NCI-H446 treated with DMSO at 0.1 percent for 48 hours (cell line): ENCODE measurements around the gene SEMA3G.

ENCODE experiments used
- DNase-seq: peaks from one replicate; lab custom pipeline; 2025; lab: John Stamatoyannopoulos, UW

SEMA3G gene

DNA sequence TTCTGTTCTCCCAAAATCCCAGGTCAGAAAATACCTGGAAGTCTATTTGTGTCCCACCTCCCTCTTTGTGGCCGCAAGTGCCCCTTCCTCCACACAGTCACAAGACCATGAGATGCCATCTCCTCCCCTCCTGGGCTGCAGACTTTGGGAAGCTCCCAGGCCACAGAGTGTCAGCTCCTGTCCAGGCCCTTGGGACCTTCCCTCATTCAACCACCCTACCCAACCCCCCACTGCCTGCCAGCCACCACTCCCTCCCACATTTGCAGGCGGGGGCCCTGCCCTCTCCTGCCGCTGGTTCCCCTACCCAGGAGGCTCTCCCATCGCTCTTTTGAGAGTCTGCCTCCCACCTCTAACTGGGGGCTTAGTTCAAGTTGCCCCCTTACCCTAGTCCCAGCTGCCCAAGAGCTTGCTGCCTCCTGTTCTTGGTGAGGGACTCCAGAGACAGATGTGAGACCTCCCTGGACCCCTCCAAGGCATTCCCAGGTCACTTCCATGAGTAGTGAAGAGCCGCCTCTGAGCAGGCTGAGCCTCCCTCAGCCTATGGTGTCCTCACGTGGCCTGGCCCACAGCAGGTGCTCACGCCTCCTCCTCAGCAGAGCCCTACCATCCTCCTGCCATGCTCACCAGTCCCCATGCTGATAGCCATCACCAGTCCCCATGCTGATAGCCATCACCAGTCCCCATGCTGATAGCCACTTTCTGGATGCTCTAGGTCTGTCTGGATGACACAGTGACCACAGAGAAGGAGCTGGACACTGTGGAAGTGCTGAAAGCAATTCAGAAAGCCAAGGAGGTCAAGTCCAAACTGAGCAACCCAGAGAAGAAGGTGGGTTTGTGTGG is 34.4 kb upstream of the SEMA3G start:
- DNase-seq = no peak

- no peak for DNase-seq
These were observed 32.8 kb upstream of the SEMA3G start for GRCh38 chr3:52477796-52478095.

DNA sequence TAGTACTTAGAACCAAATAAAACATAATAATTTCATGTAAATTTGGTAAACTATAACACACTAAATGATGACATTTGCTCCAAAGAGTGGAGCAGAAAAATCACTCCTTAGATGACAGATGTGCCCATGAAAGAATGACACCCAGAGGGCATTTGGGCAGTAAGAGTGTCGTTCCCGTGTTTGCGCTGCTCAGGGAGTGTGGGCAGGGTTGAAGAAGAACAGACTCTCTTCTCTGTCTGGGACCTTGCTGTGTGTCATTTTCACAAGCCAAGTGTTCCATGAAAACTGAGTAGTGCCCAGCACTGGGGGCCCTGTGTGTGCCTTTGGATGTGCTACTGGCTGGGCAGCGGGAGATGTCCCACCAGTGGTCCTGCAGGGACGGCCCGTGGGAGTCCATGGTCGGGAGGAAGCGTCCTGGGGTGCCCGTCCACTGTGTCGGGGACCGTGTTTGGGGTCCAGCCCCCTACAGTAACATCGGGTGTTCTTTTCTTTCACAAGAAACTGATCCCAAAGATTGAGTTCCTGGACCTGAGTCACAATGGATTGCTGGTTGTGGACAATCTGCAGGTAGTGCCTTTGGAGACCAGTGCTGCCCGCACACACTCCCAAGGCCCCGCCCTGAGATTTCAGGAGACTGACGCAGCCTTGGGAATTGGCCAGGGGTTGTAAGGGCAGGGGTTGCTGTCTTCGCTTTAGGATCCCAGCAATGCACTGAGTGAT is 32.3 kb upstream of the SEMA3G start:
- no peak for DNase-seq

- no peak for DNase-seq
These were observed 28.1 kb upstream of the SEMA3G start for GRCh38 chr3:52473026-52473425.

GRCh38 chr3:52472239-52473000 is 27.5 kb upstream of the SEMA3G start:
- DNase-seq = no peak

GRCh38 chr3:52471371-52472238 is 26.7 kb upstream of the SEMA3G start:
- no peak for DNase-seq

DNA sequence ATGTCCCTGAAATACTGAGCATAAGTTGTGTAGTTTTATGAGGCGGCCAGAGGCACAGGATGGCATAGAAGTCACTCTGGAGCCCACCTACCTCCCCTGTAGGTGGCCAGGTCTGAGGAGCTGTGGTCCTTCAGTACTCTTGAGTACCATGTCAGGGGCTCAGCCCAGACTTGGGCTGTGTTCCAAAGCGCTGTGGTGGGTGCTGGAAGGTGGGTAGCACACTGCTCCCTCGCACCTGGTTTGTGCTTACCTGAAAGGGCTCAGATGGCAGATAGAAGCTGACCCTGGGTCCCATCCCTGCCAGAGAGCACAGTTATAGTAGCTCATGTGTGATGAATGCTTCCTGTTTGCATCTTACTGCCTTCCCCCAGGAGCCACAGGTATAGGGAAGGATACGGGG is 26.0 kb upstream of the SEMA3G start:
- no peak for DNase-seq

DNA sequence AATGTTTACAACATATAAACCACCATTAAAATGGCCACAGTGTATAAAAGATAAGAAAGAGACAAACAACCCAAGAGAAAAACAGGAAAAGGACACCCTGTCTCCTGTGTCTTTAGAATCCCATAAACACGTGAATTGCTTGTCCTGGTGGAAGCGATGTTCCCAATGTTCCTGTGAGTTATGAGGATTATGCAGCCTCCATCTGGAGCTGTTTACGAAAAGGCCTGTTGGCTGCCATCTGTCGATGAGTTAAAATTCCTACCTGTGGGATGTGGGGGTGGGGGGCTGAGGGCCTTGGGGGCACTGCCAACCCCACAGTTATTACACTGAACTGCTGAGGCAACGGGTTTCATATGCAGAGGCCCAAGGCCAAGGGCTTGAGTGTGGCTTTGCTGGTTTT is 24.1 kb upstream of the SEMA3G start:
- peak; percentile 34 for DNase-seq

- DNase-seq = peak; percentile 14
These were observed 23.4 kb upstream of the SEMA3G start for GRCh38 chr3:52468336-52468735.

- no peak for DNase-seq
These were observed 18.5 kb upstream of the SEMA3G start for GRCh38 chr3:52463416-52463815.

GRCh38 chr3:52461874-52462273 is 17.0 kb upstream of the SEMA3G start:
- DNase-seq = no peak

DNA sequence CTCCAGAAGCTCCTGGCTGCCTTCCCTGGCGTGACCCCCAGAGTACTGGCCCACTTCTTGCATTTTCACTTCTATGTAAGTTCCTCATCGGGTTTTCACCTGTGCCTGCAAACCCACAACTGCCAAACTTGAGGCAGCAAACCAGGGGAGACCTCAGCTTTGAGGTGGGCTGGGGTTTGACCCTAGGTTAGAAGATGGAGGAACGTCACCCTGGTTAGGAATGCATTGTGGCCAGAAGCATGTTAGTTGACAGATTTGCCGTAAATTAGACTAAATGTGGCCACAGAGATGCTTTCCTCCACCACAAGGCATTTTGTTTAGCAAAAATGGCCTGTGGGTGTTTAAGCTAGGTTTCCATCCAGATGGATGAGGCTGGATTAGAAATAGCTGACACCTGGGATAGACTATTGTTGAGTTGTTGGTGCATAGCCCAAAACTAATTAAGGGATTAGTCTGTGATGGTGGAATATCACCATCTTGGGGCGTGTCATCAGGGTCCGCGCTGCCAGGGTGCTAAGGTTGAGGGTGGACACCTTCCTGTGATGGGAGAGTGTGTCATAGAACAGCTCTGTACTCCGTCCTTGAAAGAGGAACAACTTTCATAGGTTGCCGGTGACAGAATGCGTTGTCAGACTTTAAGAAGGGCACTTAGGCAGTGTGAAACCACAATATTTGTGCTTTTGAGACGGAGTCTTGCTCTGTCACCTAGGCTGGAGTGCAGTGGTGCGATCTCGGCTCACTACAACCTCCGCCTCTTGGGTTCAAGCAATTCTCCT is 14.1 kb upstream of the SEMA3G start:
- no peak for DNase-seq

DNA sequence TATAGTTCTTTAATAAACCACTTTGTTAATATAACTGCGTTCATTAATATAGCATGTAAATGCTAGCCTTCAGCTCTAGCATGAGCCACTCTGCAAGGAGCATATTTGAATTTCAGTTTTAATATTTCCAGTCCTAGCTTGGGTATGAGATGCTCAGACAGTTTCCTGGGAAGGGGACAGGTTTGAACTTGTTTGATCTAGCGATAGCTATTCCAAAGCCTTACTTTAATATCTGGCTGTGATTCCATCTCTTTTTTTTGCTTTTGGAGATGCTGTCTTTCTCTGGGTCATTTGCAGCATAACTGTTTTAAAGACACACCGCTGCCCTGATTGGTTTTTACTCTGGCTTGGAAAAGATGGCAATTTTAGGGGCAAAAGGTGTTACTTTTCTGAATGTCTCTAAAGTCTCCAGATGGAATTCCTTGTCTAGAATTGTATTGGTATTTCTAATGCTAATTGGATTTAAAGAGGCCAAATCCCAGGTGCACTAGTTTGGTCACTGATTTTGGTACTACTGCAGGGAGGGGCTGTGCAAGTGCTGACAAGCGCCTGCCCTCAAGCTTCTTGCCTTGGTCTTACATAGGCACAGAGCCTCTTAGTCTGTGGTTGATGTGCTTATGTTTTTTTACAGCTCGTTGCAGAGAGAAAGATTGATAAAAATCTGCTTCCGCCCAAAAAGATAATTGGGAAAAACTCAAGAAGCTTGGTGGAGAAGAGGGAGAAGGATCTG is 13.3 kb upstream of the SEMA3G start:
- DNase-seq = no peak

GRCh38 chr3:52456800-52457183 is 11.9 kb upstream of the SEMA3G start:
- no peak for DNase-seq

DNA sequence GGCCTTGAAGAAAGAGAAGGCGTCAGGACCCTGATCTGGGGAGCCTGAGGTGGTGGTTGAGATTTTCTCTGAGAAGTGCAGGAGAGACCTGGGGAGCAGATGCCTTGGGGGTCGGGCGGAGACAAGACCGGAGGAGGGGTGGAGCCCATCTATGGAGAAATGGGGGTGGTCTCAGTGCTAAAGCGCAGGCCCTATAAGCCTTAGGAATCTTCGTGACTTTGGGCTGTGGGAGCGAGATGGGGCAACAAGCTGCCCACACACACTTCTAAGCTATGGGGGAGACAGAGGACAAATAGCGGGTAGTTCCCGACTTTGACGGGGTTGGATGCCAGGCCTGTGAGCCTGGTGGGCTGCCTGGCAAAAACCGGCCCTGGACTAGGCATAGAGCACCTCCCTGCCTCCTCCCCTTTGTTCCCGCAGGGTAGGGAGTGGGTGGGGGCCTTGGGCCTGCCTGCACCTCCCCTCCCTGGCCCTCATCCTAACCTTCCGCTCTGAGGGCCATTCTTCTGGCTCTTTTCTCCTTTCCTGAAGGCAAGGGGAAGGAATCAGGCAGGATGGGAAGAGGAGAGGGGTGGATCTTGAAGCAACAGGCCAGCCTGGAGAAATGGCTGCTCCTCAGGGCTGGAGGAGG is 11.4 kb upstream of the SEMA3G start:
- DNase-seq = no peak

DNA sequence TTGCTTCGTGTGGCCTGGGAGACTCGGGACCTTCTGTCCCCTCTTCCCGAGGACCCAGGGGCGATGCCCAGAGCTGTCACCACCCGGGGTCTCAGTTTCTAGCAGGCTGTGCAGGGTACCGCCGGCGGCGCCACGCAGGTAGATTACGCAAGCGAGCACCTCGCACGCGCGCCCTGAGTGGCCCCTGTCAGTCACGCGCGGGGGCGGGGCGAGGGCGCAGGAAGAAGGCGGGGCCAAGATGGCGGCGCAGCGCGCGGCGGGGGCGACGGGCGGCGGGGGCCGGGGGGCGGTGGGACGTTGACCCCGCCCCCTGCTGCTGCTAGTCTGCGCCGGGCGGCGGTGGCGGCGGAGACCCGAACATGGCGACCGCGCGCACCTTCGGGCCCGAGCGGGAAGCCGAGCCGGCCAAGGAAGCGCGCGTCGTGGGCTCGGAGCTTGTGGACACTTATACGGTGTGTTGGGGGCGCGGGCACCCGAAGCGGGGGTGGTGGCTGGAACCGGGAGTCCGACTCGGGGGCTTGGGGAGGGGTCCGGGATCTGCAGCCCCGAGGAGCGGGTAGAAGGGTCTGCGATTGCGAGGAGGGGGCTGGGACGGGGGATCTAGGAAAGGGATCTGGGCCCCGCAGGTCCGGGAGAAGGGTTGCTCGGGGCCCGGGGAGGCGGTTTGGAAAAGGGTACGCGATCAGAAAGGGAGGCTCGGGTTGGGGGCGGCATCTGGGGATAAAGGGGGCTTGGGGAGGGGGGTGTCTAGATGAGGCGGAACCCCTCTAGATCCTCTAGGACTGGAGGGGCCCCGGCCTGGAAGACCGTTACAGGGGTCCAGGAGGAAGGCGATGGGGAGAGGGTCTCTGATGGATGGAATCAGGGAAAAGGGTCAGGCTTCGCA is 10.6 kb upstream of the SEMA3G start, which contains the start of gene NISCH:
TSS of gene NISCH (plus strand) at position 322 of the 886 bp plus-strand sequence. CDS start at position 360, 38 bp downstream.
- peak; percentile 20 for DNase-seq

DNA sequence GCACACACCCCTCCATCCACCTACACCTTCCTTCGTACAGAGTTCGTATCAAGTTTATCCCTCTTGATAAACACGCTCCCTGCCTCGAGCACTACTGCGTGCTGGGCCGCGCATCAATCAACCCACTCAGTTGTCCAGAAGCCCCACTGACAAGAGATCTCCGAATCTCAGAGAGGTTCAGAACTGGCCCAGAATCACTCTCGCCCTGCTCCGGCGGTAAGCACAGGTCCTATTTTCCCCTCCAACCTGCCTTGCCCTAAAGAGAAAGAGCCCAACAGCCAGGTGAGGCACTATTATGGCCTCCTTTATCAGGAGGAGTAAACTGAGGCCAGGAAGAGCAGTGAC is 10.0 kb upstream of the SEMA3G start:
- DNase-seq = no peak

DNA sequence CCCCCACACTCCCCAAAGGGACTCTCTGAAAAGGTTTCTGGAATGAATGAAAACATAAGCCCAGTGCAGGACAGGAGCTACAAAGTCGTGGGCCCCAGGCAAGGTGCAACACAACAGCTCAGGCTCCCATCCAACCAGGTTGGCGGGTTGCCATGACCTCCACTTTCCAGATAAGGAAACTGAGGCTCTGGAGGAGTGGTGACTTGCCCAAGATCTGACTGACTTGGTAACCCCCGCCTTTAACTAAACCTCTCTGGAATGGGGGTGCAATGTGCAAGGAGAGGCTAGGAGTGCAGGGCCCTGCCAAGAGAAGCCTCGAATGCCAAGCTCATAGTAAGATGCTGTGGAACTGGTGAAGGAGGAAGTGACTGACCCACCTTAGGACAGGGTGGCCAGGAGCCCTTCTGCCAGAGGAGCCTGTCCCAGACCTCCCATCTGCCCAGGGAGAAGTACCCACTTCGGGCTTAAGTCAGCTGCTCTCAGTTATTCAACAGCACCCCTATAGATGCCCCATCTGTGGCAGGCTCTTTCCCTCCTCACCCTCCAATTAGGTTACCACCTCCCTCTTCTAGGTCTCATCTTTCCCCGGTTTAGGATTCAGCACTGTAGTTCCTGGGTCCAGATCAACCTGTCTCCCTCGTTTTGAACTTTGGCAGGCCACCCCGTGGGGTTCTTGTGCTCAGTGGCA is 9.5 kb upstream of the SEMA3G start:
- DNase-seq = no peak
